Tibial nerve (tissue), 4 donors: Measurements from ENCODE around the gene NCKAP1. TPM values are rescaled to one million over a fixed set of nuclear protein-coding genes. Genes with fewer than 3 reads are reported as not detected.

Experiments
- DNase-seq, 2 donors: peaks; one replicate each; pipeline ENCODE4 v3.0.0-alpha.2; 2019; ENCODE audit warnings: low spot score in 2 of 2
- H3K27ac ChIP-seq, 4 donors: fragments of 200-600 bp; sonication (generic) in 3 of 4; one replicate each; pipeline ENCODE4 v1.5.1; 2017 to 2019; ENCODE audit warnings: mild to moderate bottlenecking in 1 of 4
- H3K27me3 ChIP-seq, 2 donors: fragments of 200-600 bp; sonication (generic) in 1 of 2; one replicate each; pipeline versions ENCODE4 v1.5.1 to v1.6.0; 2017 to 2019
- H3K36me3 ChIP-seq, 3 donors: fragments of 200-600 bp; sonication (generic); one replicate each; pipeline ENCODE4 v1.5.1; 2018 to 2019
- H3K4me1 ChIP-seq, 4 donors: fragments of 200-600 bp; sonication (generic) in 3 of 4; one replicate each; pipeline ENCODE4 v1.5.1; 2017 to 2019
- H3K4me3 ChIP-seq, 4 donors: fragments of 200-600 bp; sonication (generic) in 3 of 4; one replicate each; pipeline ENCODE4 v1.5.1; 2017 to 2019; ENCODE audit warnings: mild to moderate bottlenecking in 1 of 4, moderate library complexity in 1 of 4
- H3K9me3 ChIP-seq, 4 donors: fragments of 200-600 bp; sonication (generic) in 3 of 4; one replicate each; pipeline ENCODE4 v1.5.1; 2017 to 2019
- EP300 ChIP-seq, 2 donors: sonication (generic); formaldehyde crosslinking; IDR thresholded peaks; one replicate each; pipeline ENCODE4 v1.6.1; 2017; ENCODE audit warnings: antibody characterized with exemption in 2 of 2, mild to moderate bottlenecking in 1 of 2
- POLR2A ChIP-seq, 2 donors: fragments of 450-650 bp; IDR thresholded peaks; one replicate each; pipeline ENCODE4 v1.6.1; 2017; ENCODE audit warnings: antibody characterized with exemption in 2 of 2, mild to moderate bottlenecking in 2 of 2, moderate library complexity in 2 of 2
- WGBS, 2 donors: methylation state at CpG; one replicate each; pipeline ENCODE4 v1.1.5; 2018; 5-methylcytosine and 5-hydroxymethylcytosine counted together
- total RNA-seq, 4 donors: library from RNA; depleted of rRNA; stranded (reverse); fragments of >200 nt; gene quantifications; one replicate each; pipeline ENCODE4 v1.1.0, GENCODE V29; 2016
- TF ChIP-seq, protein P1 (sequence below), 5 experiments: fragments of 200-600 bp in 3 of 5; fragments of 450-650 bp in 2 of 5; sonication (generic) in 3 of 5; IDR thresholded peaks; one replicate each; pipeline ENCODE4 v1.5.1; 2016 to 2019; ENCODE audit warnings: antibody characterized with exemption in 5 of 5, mild to moderate bottlenecking in 3 of 5, moderate library complexity in 2 of 5

NCKAP1 gene
- total RNA-seq, 4 donors from 2014 or later, result 80.6 to 114 (median 85.6) TPM

DNA sequence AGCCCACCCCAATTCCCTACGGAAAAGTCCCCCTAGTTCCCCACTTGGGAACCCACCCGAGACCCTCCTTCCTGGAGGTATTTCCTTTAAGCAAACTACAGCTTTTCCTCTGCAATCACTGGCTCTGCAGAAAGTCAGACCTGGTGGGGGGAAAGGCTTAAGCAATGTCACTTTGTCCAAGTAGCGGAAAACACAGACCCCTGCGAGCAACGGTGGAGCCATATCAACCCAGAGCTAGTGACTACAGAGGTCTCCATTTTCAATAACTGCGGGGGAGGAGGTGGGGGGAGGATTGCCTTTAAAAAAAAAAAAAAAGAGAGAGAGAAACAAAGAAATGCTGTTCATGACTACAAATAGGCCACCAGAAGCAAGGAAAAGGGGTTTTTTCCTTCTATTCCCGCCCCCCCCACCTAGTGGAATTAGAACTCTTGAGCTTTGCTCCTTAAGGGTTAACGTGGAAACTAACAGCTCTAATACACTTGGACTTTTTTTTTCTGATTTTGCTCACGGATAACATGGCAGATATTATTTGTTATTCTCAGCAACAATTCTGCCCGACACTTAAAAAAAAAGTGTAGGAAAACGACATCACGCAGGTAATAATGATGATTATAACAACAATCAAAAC is 170.7 kb downstream of the NCKAP1 start:
- Histone ChIP-seq H3K27me3 (no peaks in the 10 kb centered on the region), H3K36me3 (no peaks in the 10 kb centered on the region), H3K4me1 (peaks cover 0 to 38% (median 6%) of the 10 kb centered on the region in 4 donors), H3K4me3 (peak overlapping the region; percentile 27 to 60 (median 42)), H3K27ac (peak overlapping the region; percentile 32 to 79 (median 65)), H3K9me3 (no peaks in the 10 kb centered on the region)
- TF ChIP-seq EP300 (IDR thresholded peaks at IDR 0.05) (no peak), POLR2A (IDR thresholded peaks at IDR 0.05) (no peak)
- TF ChIP-seq, protein P1, sequence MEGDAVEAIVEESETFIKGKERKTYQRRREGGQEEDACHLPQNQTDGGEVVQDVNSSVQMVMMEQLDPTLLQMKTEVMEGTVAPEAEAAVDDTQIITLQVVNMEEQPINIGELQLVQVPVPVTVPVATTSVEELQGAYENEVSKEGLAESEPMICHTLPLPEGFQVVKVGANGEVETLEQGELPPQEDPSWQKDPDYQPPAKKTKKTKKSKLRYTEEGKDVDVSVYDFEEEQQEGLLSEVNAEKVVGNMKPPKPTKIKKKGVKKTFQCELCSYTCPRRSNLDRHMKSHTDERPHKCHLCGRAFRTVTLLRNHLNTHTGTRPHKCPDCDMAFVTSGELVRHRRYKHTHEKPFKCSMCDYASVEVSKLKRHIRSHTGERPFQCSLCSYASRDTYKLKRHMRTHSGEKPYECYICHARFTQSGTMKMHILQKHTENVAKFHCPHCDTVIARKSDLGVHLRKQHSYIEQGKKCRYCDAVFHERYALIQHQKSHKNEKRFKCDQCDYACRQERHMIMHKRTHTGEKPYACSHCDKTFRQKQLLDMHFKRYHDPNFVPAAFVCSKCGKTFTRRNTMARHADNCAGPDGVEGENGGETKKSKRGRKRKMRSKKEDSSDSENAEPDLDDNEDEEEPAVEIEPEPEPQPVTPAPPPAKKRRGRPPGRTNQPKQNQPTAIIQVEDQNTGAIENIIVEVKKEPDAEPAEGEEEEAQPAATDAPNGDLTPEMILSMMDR (IDR thresholded peaks at IDR 0.05), result no peak
- no peak for DNase-seq
- WGBS, 2 donors, result 37 to 38% methylated on average over 12 of the region's 12 CpGs

DNA sequence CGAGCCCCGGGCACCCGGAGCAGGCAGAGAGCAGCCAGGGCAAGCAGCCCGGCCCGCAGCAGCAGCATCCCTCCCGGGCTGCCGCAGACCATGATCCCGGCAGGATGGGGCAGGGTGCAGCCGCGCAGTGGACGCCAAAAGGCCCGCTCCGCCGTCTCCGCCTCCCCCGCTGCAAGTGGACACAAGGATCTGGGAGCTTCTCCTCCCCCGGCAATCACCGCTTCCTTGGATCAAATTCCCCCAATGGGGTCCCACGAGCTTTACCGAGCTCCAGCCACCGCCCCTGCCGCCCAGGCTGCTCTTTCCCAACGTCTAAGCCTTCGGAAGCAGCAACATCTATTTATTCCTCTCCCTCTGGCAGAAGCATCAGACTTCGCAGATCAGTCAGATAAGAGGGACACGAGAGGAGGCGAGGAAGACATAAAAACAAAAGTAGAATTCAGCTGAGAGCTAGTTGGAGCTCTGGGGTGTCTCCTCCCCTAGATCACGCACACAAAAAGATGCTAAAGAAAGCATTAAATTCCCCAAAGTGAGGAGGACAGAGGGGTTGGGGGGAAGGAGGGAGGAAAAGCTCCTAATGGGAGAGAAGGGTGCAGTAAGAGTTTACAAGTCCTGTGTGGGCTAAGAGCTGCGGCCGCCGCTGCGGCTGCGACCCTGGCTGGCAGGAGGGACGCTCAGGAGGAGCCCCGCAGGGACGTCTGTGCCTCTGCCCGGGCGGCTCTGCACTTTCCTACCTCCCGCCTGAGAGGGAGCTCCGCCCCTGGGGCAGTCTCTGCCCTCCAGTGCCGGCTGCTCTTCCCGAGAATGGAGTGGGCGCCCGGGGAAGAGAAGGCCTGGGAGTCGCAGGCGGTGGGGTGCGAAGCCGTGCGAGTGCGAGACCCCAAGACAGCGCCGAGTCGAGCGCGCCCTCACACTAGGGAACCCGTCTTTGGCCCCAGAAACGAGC is 171.5 kb downstream of the NCKAP1 start, which contains the start of gene FRZB:
TSS of gene FRZB (minus strand) at position 177 of the 946 bp plus-strand sequence. CDS start at position 92, 85 bp downstream.
- TF ChIP-seq POLR2A (IDR thresholded peaks at IDR 0.05), result no peak
- TF ChIP-seq EP300 (IDR thresholded peaks at IDR 0.05), result peak in 1 of 2 donors; percentile 41
- 2 to 4% methylated on average over 39 to 45 of the region's 57 CpGs for WGBS, 2 donors
- Histone ChIP-seq H3K27me3 (no peaks in the 10 kb centered on the region), H3K9me3 (no peaks in the 10 kb centered on the region), H3K4me1 (peaks cover 0 to 44% (median 6%) of the 10 kb centered on the region in 4 donors), H3K4me3 (peak within 1 kb of the TSS; percentile 27 to 60 (median 42)), H3K36me3 (no peaks in the 10 kb centered on the region), H3K27ac (peak within 1 kb of the TSS; percentile 32 to 79 (median 65))
- peak; percentile 37 to 57 for DNase-seq

DNA sequence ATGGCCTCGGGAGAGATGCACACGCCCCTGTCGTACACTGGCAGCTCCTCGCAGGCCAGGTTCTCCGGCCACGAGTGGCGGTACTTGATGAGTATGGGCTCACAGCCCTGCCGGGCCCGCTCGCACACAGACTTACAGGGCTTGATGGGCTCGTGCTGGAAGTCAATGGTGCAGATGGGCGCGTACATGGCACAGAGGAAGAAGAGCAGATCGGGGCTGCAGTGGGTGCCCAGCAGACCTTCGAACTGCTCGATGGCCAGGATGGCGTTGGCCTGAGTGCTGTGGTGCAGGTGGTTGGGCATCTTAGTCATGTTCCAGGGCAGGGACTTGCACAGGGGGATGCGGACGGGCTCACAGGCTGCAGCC is 172.2 kb downstream of the NCKAP1 start:
- H3K4me3 ChIP-seq, result peak overlapping the region; percentile 27 to 60 (median 42)
- H3K36me3 ChIP-seq, result no peaks in the 10 kb centered on the region
- DNase-seq, result peak; percentile 10 to 15
- 6 to 24% methylated on average over 15 to 19 of the region's 19 CpGs for WGBS, 2 donors
- TF ChIP-seq EP300 (IDR thresholded peaks at IDR 0.05), result no peak
- TF ChIP-seq, protein P1 (IDR thresholded peaks at IDR 0.05), result no peak
- TF ChIP-seq POLR2A (IDR thresholded peaks at IDR 0.05), result no peak
- H3K9me3 ChIP-seq, result no peaks in the 10 kb centered on the region
- peak overlapping the region in 2 of 4 donors; percentile 17 to 79 for H3K27ac ChIP-seq
- no peaks in the 10 kb centered on the region for H3K27me3 ChIP-seq
- peaks cover 0 to 44% (median 6%) of the 10 kb centered on the region in 4 donors for H3K4me1 ChIP-seq

DNA sequence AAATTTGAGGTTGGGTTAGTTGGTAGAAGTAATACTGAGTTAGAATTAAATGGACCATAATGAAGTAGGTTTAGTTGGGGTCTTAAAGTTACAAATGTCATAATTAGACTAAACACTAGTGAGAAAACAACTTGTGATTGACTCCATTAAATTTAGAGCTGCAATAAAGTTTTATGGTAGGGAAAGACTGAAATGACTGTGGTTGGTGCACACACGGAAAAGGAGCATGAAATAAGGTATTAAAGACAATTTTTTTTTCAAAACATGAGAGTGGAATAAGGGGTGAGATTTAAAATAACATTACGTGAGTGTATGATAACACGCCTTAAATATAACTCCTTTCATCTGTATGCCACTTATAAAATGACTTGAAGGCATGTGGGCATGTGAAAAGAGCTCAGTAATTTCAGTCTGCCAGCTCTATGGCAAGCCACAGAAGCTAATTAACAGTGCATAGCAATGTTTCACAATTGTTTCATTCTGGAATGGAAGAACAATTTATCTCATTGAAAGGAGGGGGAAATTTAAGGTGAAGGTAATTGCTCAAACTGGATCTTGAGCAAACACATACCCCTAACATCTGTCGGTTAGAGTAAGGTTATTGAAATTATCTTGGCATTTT is 173.2 kb downstream of the NCKAP1 start:
- Histone ChIP-seq H3K27ac (no peak overlapping the region), H3K4me3 (no peak overlapping the region), H3K27me3 (no peaks in the 10 kb centered on the region), H3K36me3 (no peaks in the 10 kb centered on the region), H3K4me1 (peaks cover 0 to 44% (median 6%) of the 10 kb centered on the region in 4 donors), H3K9me3 (no peaks in the 10 kb centered on the region)
- no peak for DNase-seq
- TF ChIP-seq POLR2A (IDR thresholded peaks at IDR 0.05), result no peak
- WGBS, 2 donors, result 87 to 90% methylated on average over 4 of the region's 4 CpGs

DNA sequence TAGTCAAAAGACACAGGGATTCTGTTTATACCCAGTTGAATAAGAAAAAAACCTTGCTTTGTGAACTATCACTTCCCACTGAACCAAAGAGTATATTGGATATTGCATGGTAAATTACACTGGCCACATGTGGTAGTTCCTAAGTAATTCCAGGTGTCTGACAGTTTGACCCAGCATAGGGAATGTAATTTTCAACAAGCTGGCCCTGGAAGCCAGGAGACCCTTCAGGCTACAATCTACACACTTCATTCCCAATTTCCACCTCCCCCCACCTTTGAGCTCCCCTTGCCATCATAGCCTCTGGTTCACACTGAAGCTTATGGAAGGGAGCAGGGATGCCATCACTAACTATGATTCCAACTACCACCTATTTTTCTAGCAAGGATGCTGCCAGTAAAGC is 174.6 kb downstream of the NCKAP1 start:
- no peak overlapping the region for H3K27ac ChIP-seq
- no peaks in the 10 kb centered on the region for H3K36me3 ChIP-seq
- DNase-seq, result no peak
- TF ChIP-seq EP300 (IDR thresholded peaks at IDR 0.05), result no peak
- TF ChIP-seq POLR2A (IDR thresholded peaks at IDR 0.05), result no peak
- TF ChIP-seq, protein P1 (IDR thresholded peaks at IDR 0.05), result no peak
- H3K9me3 ChIP-seq, result no peaks in the 10 kb centered on the region
- no peak overlapping the region for H3K4me3 ChIP-seq
- H3K27me3 ChIP-seq, result no peaks in the 10 kb centered on the region
- H3K4me1 ChIP-seq, result peaks cover 0 to 44% (median 6%) of the 10 kb centered on the region in 4 donors
